HS-27A (cell line): Measurements from ENCODE around the gene FAM237A.

ENCODE experiments used
- DNase-seq: peaks from one replicate; pipeline ENCODE4 v3.0.0-alpha.2; 2012; ENCODE audit warnings: low read depth, missing footprints

FAM237A gene

GRCh38 chr2:206642075-206643025 lies at the start of gene FAM237A:
Gene FAM237A, plus strand, starts transcription at chr2:206642487. Its CDS starts 1,750 bp downstream, at chr2:206644237.
- DNase-seq = no peak

GRCh38 chr2:206597717-206598218 lies 44.5 kb upstream of the FAM237A start:
- DNase-seq = no peak

GRCh38 chr2:206603243-206603642 lies 39.0 kb upstream of the FAM237A start:
- DNase-seq = no peak

GRCh38 chr2:206610451-206610850 lies 31.8 kb upstream of the FAM237A start:
- DNase-seq = no peak

- no peak for DNase-seq
Observed at GRCh38 chr2:206611191-206611590, 31.1 kb upstream of the FAM237A start.

- no peak for DNase-seq
Observed at GRCh38 chr2:206611736-206612135, 30.6 kb upstream of the FAM237A start.

DNA sequence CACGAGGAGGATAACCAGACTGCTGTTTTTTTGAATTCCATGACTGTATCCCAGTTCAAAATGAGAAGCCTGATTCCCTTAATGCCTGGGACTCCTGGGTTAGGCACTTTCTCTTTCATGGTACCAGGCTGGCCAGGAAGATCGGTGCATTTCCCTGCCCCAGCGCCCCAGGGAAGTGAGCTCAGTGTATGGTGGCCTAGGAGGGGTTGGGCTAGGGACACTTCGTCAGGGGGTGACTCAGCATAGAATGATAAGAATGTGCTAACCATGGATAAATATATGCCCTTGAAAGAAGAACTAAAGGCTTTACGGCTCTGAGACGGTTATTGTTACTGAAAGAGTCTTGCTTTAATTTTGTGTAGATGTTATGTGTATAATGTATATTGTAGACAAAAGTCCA lies 27.5 kb upstream of the FAM237A start:
- DNase-seq = peak; percentile 33

DNA sequence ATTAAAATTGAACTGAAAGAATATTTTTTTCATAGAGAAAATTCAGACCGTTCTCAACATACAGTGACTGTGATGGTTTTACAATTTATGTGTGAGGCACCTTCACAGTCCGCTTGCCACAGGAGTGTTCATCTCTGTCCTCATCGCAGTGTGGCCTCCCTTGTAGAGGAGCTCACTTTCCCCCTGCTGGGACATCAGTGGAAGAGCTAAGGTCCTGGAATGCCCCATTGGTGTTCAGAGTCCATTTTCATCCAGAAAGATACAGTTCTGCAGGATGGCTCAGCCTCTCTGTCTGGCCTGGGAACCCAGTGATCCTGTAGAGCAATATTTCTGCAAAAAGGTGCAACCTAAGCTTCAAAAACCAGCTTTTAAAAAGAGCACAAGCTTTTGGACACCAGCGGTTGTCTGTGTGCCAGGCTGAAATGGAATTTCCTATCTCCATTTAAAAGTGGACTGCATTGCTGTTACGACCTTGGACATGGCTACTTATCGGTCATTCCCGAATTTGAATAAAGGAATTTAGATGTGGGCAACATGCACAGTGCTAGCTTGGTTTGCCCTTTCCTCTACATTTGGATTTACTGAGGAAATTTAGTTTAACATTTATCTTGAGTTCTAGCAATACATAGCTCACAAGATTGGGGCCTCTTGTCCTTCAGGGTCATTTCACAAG lies 26.7 kb upstream of the FAM237A start:
- no peak for DNase-seq

GRCh38 chr2:206616151-206616550 lies 26.1 kb upstream of the FAM237A start:
- DNase-seq = no peak

DNA sequence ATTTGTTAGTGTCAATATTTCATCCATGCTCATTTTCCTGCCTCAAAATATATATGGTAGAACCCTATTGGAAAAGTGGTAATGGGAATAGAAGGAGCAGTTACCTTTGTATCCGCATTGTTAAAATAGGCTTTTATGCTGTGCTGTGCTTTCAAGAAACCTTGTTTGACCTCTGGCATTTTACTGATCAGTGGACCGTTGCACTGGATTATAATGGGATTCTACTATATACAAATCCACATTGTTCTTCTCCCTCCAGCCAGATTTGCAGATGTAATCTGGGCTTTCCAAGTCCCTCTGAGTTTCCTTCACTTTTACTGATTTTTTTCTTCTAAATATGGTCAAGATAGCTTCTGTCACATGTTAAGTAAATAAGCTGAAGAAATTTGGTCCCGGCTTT lies 23.3 kb upstream of the FAM237A start:
- DNase-seq = no peak

GRCh38 chr2:206626108-206626507 lies 16.2 kb upstream of the FAM237A start:
- DNase-seq = no peak

DNA sequence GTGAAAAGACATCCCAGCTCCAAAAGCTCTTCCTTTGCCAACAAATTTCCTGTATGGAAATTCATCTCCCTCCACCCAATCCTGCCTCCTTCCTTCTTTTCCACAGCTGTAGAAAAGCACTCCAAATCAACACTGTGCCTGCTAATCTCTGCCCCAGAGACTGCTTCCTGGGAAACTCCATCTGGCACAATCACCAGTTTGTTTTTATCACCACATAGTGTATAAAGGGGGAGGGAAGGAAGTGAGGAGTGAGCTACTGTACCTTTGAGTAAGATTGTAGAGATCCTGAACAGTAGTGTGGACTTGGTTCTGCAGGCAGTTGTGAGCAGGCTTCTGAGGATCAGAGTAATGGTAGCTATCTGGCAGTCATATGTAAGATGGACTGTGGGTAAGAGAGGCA lies 14.7 kb upstream of the FAM237A start:
- no peak for DNase-seq

DNA sequence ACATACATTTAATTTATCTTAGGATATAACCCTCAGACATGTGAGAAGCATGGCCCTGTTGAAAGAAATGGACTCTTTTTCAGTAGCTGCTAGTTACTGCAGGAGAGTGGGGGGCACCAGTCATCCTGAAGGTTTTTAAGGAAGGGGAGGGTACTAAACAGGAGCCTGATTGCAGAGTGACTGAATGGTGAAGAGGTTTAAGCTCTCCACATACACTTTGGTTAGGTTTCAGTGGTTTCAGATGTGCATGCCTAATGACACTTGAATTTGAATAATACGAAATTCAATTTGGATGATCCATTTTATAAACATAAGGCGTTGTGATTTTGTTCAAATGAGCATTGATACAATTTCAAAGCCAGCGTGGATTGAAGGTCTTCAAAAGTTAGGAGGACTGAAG lies 10.9 kb upstream of the FAM237A start:
- no peak for DNase-seq

DNA sequence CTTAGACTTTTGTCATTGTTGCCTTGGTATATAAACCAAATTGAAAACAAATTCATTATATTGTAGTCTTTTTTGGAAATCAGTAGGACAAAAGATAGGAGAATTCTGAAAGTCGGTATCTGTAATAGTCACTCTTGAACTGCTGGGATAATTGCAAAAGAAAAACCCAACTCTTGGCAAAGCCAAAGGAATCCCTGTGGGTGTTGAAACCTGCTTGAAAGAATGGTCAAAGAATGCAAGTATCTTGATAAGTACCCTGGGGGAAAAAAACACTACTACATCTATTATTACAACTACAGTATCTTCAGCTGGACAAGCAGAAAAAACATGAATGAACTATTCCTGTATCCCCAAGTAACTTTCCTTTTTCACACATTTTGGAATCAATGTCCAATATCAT lies 7.3 kb upstream of the FAM237A start:
- DNase-seq = no peak

DNA sequence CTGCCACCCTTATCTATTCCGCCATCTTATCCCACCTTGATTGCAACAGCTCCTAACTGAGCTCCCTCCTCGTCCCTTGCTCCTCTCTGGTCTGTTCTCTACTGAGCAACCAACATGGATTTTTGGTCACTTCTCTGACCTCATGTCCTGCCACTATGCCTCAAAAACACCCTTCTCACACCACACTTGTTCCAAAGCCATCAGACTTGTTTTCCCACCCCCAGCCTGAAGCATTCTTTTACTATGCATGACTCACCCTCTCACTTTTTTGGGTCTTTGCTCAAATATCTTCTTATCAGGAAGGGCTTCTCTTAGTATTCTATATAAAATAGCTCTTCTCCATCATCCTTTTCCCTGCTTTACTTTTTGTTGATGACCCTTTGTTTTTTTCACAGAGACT lies 2.7 kb upstream of the FAM237A start:
- no peak for DNase-seq

DNA sequence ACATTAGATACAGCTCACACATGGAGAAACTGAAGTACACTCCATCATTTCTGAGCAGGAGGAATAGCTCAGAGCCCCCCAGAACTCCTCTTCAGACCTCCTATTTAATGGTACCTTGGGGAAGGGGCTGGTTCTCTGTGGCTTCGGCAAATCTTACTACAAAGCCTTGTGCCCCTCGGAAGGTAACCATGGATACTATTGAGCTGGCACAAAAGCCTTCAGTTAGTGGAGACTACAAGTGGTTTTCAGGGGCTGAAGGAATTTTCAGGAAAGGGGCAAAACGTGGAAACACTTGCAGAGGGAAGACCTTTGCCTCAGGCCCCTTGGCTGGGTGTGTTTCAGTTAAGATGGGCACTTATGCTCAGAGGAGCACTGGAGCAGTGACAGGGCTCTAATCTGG lies 1.1 kb upstream of the FAM237A start:
- DNase-seq = no peak

DNA sequence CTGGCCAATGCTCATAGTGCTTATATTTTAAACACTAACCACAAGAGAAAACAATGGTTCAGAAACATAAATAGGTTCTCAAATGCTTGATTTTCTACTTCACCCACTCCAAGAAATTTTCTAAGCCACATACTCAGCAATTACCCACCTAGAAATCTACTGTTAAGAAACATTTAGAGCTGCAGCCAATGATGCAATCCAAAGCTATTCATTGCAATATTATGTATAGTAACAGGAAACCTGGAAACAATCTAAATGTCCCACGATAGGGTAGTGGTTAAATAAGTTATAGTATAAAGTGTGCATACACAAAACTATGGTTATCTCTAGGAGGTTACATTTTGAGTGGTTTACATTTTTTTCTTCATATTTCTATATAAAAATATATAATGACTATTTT lies 5.7 kb downstream of the FAM237A start:
- DNase-seq = no peak

GRCh38 chr2:206657087-206657486 lies 14.8 kb downstream of the FAM237A start:
- DNase-seq = no peak

GRCh38 chr2:206665251-206665650 lies 23.0 kb downstream of the FAM237A start:
- DNase-seq = no peak

- no peak for DNase-seq
Observed at GRCh38 chr2:206670531-206671319, 28.4 kb downstream of the FAM237A start.

DNA sequence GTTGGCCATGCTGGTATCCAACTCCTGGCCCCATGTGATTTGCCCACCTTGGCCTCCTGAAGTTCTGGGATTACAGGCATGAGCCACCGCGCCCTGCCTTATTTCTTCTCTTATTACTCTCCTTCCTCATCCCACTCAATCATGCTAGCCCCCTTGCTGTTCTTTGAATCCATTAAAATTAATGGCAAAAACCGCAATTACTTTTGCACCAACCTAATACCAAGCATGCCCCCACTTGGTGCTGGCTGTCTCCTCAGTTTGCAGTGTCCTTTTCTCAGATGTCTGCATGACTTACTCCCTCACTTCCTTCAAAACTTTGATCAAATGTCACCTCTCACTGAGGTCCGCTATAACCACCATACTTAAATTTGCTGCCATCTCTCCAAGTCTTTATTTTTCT lies 41.3 kb downstream of the FAM237A start:
- DNase-seq = no peak

- no peak for DNase-seq
Observed at GRCh38 chr2:206688453-206688852, 46.2 kb downstream of the FAM237A start.
